NCI-H1930 (cell line): ENCODE measurements around the gene OR2V2.

Experiments
- DNase-seq, 2 experiments: peaks; one replicate each; lab custom pipeline; 2025; lab: John Stamatoyannopoulos, UW

Gene OR2V2

DNA sequence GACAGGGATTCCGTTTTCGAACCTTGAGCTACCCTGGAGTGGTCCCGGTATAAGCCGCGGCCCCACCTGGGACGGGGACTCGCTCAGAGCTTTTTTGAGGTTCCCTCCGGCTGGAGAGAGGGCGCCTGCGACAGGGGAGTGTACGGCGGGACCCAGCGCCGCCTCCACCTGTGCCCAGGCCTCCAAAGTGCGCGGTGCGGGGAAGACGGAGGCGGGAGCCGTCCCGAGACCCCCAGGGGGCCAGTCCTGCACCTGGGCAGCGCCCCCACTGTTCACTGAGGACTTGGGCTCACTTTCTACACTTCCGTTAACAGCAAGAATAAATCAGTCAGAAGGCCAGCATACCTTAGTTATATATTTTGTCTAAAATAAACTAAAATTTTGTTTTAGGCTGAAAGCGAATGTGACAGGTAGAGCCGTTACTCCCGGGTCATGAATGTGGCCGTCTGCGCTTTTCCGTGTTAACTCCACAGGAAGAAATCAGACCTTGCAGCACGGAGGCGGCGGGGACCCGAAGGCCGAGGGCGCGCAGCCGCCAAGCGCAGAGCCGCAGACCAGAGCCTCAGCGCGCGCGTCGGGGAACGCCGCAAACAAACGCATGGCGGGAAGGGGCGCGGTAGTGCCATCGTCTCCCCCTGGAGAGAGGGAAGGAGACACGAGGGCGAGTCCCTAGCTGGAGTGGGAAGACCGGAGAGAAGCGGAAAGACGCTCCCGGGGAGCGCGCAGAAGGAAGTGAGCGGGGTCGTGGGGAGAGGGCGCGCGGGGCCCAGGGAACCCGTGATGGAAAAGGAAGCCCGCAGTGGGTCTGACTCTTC is 43.5 kb downstream of the OR2V2 start:
- DNase-seq, result no peak

GRCh38 chr5:181191526-181192336 is 44.3 kb downstream of the OR2V2 start:
- no peak for DNase-seq

DNA sequence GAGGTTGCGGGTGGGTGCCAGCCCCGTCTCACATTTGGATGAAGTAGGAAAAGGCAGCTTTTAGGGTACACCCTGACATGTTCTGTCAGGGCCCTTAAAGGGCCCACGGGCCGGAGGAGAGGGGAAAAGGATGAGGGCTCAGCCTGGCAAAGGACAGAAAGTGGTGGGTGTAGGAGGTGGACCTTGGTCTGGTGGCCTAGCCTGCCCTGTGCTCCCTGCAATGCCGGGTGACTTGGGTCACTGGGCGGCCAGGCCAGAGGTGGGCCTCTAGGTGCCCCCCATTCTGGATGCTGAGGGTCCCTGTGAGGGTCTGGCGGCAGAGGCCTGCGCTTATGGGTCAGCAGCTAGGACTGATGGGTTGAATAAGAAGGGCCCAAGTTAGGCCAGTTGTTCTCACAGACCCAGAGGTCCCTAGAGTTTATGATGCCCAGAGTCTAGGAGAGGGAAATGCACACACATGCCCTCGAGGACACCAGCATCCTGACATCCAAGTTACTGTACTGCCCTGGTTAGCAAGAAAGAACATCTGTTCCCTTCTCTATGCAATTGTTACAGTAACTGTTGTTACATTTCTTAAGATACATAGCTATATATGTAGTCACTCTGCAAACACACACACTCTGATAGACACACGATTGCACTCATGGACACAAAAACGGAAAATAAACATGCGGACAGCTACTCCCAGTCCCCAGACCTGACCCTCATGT is 45.1 kb downstream of the OR2V2 start:
- DNase-seq, result no peak

GRCh38 chr5:181193656-181194055 is 46.3 kb downstream of the OR2V2 start:
- DNase-seq, result no peak

DNA sequence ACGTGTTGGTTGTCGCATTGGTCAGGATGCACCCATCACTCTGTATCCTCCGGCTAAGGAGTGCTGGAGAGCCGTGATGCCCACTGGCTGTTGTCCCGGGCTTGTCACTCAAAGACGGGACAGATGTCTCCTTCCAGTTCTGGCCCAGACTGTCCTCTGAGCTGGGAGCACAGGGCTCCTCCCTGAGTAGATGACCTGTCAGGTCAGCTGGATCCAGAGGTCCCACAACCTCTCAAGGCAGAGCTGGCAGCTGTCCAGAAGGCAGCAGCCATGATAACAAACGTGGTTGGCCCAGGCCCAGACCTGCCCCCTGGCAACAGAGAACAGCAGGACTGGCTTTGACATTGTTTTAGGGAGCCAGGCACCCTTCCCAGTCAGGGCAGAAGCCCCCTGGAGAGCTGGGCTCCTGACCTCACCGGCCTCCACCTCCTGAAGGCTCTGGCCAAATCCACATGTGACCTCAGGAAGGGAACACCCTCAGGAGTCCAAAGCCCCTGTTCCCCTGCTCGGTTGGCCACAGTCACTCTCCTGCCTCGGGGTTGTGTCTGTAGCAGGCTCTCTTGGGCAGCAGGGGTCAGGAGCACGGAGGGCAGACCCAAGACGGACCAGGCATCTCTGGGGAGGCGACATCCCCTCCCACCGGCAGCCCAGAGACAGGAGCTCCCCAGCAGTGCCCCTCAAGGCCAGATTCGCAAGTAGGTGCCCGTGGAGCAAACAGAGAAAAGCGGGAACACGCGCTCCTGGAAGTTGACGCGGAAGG is 47.3 kb downstream of the OR2V2 start:
- no peak for DNase-seq

DNA sequence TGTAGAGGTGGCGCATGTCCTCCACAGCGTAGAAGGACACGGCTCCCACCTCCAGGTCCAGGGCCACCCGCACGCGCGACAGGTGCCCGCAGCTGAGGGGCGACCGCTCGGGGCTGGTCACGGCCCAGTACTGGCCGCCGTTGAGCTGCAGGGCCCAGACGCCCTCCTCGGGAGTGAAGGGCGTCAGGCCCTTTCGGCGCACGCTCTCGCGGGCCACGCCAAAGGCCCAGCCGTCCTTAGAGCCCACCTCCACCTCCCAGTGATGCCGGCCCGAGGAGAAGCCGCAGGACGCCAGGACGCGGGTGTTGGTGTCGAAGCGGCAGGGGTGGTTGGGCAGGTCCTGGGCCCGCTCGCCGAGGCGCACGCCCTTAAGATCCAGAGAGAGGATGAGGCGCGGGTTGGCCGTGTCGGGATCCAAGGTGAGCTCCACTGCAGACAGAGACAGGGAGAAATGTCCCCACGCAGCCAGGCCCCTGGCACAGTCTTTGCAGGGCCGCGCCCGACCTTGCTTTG is 47.9 kb downstream of the OR2V2 start:
- DNase-seq, result no peak

- no peak for DNase-seq
These were observed 50.1 kb downstream of the OR2V2 start for GRCh38 chr5:181197326-181197951.

- DNase-seq, result no peak
These were observed 50.8 kb downstream of the OR2V2 start for GRCh38 chr5:181198106-181198685.

DNA sequence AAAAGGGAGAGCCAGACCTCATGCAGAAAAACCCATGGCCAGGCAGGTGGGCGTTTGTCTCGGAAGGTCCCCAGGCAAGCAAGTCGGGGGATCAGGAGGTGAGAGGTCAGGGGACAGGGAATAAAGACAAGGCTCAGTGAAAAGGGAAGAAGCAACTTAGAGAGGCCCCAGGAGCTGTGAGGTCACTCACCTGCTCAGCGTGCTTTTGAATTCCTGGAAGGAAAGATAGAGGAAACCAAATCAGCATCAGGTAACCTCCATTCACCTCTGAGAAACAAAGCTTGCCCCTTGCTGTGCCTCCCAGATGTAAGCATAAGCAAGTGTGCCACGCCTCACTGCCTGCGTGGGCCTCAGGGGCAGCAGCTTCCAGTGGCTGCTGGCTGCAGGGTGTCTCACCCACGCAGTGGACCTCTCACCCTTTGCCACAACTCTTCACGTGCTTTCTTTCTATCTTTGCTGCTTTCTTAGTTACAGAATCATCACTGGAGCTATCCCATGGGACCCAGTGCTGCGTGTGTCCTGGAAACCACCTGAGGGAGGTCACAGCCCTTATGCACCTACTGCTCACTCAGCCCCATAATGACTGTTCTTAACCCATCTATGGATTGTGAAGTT is 51.6 kb downstream of the OR2V2 start:
- DNase-seq, result no peak

DNA sequence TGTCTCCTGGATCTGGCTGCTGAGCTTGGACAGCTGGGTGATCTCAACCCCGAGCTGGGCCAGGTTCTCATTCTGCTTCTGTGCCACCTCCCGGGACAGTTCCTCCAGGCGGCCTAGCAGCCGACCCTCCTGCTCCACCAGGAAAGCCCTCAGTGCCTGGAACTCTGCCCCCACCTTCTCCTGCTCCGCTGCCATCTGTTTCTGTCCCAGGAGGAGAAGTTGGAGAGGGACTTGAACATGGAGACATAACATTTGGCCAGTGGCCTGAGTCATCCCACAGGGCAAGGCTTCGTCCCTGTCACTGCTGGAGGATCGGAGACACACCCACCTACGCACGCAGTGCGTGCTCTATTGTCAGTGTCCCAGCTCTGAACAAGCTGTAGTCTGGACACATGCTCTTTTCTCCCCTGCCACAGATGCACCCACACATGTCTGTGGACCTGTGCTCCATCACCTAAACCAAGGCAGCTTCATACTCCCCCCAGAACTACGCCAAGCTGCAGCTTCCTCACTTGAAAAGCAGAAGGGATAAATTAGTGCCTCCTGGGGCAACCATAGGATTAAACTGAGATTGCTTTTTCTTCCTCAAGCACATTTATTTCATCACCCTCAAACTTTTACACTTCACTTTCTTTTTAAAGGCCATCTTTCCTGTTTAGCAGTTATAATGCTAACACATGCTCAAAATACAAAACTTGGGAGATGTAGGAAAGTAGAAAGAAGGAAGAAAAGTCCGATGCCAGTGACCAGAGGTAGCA is 52.7 kb downstream of the OR2V2 start:
- no peak for DNase-seq

DNA sequence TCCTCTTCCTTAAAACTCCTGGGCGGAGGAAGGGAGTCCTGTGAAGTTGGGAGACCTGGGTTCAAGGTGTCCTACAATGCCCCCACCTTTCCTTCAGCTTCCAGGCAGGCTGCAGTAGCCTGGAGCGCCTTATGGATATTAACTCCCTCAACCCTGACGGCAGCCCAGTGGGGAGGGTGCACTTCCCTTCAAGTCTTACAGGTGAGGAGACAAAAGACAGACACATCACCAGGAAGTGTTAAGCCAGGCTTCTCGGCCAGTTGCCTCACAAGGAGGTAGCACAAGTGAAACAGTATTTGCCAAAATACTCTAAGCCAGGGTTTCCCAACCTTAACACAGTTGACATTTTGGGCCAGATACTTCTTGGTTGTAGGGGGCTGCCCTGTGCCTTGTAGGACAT is 53.4 kb downstream of the OR2V2 start:
- DNase-seq, result no peak

GRCh38 chr5:181203093-181203711 is 55.8 kb downstream of the OR2V2 start:
- no peak for DNase-seq

GRCh38 chr5:181203777-181204112 is 56.4 kb downstream of the OR2V2 start:
- no peak for DNase-seq

DNA sequence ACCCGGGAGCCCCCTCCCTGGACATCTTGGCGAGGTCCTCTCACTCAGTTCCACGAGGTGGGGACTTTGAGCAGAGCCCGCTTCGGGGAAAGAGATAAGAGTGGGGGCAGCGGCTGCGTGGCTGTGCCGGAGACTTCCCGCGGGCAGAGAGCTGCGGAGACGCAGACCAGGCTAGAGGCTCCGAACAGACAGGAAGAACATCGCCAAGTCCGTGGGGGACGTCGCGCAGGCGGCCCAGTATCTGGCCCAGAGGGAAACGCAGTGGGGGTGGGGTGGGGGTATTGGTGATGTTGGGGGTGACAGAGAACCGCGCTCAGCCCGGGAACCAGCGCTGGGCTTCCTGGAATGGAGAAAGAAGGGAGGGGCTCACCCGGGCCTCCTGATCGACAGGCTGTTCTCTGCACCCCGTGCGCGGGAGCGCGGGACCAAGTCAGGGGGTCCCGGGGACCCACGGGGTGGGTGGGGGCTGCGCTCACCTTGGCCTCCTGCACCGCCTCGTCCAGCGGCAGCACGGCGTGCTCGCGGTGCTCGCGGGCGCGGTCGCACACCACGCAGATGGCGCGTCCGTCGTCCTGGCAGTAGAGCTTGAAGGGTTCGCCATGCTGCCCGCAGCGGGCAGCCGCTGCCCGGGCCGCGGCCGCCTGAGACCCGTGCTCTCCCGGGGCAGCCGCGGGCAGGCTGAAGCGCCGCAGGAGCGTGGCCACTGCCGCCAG is 56.9 kb downstream of the OR2V2 start:
- DNase-seq, result no peak

DNA sequence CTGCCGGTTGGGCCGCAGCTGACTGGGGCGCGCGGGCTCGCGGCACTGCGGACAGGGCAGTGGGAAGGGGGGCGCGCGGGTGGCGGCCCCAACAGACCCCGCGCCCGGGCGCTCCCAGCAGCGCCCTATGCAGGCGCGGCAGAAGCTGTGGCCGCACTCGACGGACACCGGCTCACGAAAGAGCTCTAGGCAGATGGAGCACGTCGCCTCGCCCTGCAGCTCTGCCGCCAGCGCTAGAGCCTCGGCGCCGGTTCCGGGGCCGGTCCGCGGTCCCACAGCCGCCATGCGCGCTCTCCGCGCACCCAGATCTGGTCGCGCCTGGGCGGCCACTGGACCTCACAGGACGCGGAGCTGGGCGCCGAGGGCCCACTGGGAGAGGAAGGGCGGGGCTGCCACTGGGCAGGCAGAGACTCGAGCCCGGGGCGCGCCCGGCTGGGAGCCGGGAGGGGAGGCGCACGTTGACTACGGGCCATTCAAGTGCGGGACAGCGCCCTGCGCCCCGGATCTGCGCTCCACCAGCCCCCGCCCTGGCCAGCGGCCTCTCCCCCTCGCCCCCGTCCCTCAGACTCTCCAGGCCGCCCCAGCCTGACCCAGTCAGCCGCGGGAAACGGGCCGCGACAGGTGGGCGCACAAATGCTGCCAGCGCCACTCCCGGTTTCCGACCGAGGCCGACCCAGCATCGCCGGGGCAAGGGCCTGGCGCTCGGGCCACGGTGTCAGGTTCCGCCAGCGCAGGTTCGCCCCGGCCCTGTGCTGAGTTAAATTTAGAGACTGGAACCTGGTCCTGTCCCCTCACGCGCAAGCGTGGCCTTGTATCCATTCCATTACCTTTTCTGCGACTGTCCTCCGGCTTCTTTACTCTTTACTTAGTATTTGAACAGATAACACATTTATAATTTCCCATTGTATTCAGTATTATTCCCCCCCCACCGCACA is 57.7 kb downstream of the OR2V2 start, which contains the start of gene TRIM7:
TRIM7 (minus strand) TSS at position 371 of the 935 bp plus-strand sequence; CDS start at position 285, 86 bp downstream.
- DNase-seq, result no peak

DNA sequence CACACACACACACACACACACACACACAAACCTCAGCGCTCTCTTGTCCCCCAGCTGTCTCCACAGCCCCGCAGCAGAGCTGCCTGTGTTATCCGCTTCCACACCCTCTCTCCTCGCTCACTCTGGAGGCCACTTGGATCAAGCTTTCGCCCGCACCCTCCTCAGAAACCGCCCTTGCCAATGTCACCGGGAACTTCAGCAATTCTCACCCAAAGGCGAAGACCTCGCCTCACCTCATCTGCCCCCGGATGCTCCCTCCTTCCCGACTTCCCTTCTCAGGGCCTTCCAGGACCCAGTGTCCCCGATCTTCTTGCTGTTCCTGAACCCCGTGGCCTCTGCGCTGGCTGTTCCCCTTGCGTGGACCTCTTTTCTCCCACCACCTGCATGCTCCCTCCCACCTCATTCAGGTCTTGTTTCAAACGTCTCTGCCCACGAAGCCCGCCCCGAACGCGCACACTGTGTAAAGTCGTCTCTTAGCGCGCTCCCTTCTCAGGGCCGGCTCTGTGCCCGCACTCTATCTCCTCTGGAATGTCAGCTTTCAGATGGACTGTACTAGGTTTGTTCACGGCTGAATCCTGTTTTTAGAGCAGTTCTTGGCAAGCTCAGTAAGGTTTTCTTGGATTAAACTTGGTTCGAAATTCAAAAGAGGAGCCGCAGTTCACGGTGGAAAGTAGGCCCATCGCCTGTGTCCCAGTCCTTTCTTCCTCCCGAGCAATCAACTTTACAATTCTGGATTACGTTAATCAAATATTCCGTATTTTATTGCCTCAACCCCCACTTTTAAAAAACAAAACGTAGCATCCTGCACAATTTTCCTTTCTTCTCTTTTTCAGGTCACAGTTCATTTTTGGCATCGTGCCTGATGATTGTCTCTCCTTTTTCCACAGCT is 58.6 kb downstream of the OR2V2 start:
- no peak for DNase-seq
